Endothelial cell of umbilical vein (primary cell): ENCODE data around the gene ZP1. TPM values are rescaled to one million over a fixed set of nuclear protein-coding genes. Genes with fewer than 3 reads are reported as not detected.

Experiments
- BruUV-seq: library from RNA; stranded (reverse); fragments of 400-500 nt; replicated peaks from 2 replicates; lab custom pipeline; 2021; lab: Mats Ljungman, UMichigan
- CTCF ChIA-PET: fragments of 300-600, 350-600 bp; sonication (Branson Sonifier 250); formaldehyde crosslinking; loops from one replicate; lab custom pipeline; 2021; ENCODE audit warnings: antibody characterized with exemption, inconsistent platforms; lab: Charles Lee
- POLR2A ChIA-PET: fragments of 300-600, 350-600 bp; sonication (Branson Sonifier 250); formaldehyde crosslinking; loops from one replicate; lab custom pipeline; 2021; ENCODE audit warnings: antibody characterized with exemption, inconsistent platforms; lab: Charles Lee
- DNase-seq: peaks from one replicate; pipeline ENCODE4 v3.0.0-alpha.2; 2011; ENCODE audit warnings: low read depth, low spot score
- FAIRE-seq: peaks from 2 replicates; lab custom pipeline; 2011; peaks lifted over from hg19 to GRCh38; lab: Jason Lieb, UNC
- H2AFZ ChIP-seq: 2 replicates; pipeline ENCODE4 v1.6.0; 2012; ENCODE audit warnings: low read depth, low read length, control low read depth, inconsistent platforms
- H3K27ac ChIP-seq: 2 replicates; pipeline ENCODE4 v1.5.1; 2011; ENCODE audit warnings: low read depth, mild to moderate bottlenecking, control low read depth, low read length, moderate library complexity; ENCODE audit not compliant: insufficient read depth
- H3K27me3 ChIP-seq, 2 experiments: 2 replicates each; pipeline versions ENCODE4 v1.6.0 to v1.6.1; 2011; ENCODE audit warnings: low read length in 2 of 2, mixed read lengths in 1 of 2; ENCODE audit not compliant: control insufficient read depth in 2 of 2, insufficient read depth in 2 of 2
- H3K36me3 ChIP-seq, 2 experiments: 2 replicates in 1 of 2; 3 replicates in 1 of 2; pipeline ENCODE4 v1.5.1; 2011; ENCODE audit warnings: low read length in 2 of 2, mild to moderate bottlenecking in 1 of 2, moderate library complexity in 1 of 2; ENCODE audit not compliant: control insufficient read depth in 2 of 2, insufficient read depth in 2 of 2; ENCODE audit errors: extremely low read depth in 1 of 2
- H3K4me1 ChIP-seq: 3 replicates; pipeline ENCODE4 v1.5.1; 2011; ENCODE audit warnings: mild to moderate bottlenecking, low read length; ENCODE audit not compliant: control insufficient read depth, insufficient read depth; ENCODE audit errors: extremely low read depth
- H3K4me2 ChIP-seq: 2 replicates; pipeline ENCODE4 v1.6.1; 2011; ENCODE audit warnings: low read length, control low read depth, mixed read lengths; ENCODE audit not compliant: insufficient read depth
- H3K4me3 ChIP-seq, 3 experiments: fragments of 200-600 bp in 1 of 3; sonication (generic), shearing (Covaris generic) in 1 of 3; replicated peaks in 1 of 3; 2 replicates each; pipeline ENCODE4 v1.5.1; 2011 to 2016; ENCODE audit warnings: control low read depth in 3 of 3, low read length in 3 of 3, mild to moderate bottlenecking in 2 of 3, inconsistent platforms in 1 of 3, low read depth in 1 of 3, moderate library complexity in 1 of 3; ENCODE audit not compliant: insufficient read depth in 1 of 3
- H3K79me2 ChIP-seq: 2 replicates; pipeline ENCODE4 v1.6.0; 2012; ENCODE audit warnings: low read length, inconsistent platforms; ENCODE audit not compliant: control insufficient read depth, insufficient read depth
- H3K9ac ChIP-seq: replicated peaks from 2 replicates; pipeline ENCODE3; 2011; ENCODE audit warnings: low read length, control low read depth; ENCODE audit not compliant: insufficient read depth; ENCODE audit errors: extremely low read depth
- H3K9me1 ChIP-seq: replicated peaks from 3 replicates; pipeline ENCODE4 v1.6.0; 2011; ENCODE audit warnings: mild to moderate bottlenecking, low read length; ENCODE audit not compliant: control insufficient read depth, insufficient read depth; ENCODE audit errors: extremely low read depth
- H3K9me3 ChIP-seq: replicated peaks from 2 replicates; pipeline ENCODE4 v1.5.1; 2012; ENCODE audit warnings: low read length, inconsistent platforms; ENCODE audit not compliant: control insufficient read depth, insufficient read depth
- H4K20me1 ChIP-seq: replicated peaks from 2 replicates; pipeline ENCODE3; 2011; ENCODE audit warnings: mild to moderate bottlenecking, low read length; ENCODE audit not compliant: control insufficient read depth, insufficient read depth; ENCODE audit errors: extremely low read depth
- CTCF ChIP-seq, 2 donors: IDR thresholded peaks; 1 replicate in 1 of 2; 2 replicates in 1 of 2; pipeline ENCODE4 v1.5.1; 2011; ENCODE audit warnings: low read length in 2 of 2, mild to moderate bottlenecking in 2 of 2, moderate library complexity in 2 of 2, control low read depth in 1 of 2, inconsistent platforms in 1 of 2, low read depth in 1 of 2; ENCODE audit not compliant: insufficient read depth in 1 of 2; ENCODE audit errors: extremely low read depth in 1 of 2
- EZH2 ChIP-seq: IDR thresholded peaks from 2 replicates; pipeline ENCODE4 v1.6.1; 2012; ENCODE audit warnings: borderline replicate concordance, low read depth, mild to moderate bottlenecking, moderate library complexity, low read length, inconsistent platforms; ENCODE audit not compliant: severe bottlenecking
- FOS ChIP-seq: IDR thresholded peaks from 2 replicates; pipeline ENCODE4 v1.6.1; 2011; ENCODE audit warnings: mild to moderate bottlenecking, low read length, moderate library complexity, borderline replicate concordance; ENCODE audit not compliant: insufficient read depth
- GATA2 ChIP-seq: IDR thresholded peaks from 2 replicates; pipeline ENCODE4 v1.7.0; 2011; ENCODE audit warnings: low read depth, mild to moderate bottlenecking, moderate library complexity, mixed read lengths, low read length; ENCODE audit not compliant: insufficient read length, insufficient read depth
- JUN ChIP-seq: IDR thresholded peaks from 2 replicates; pipeline ENCODE4 v1.6.1; 2011; ENCODE audit warnings: borderline replicate concordance, low read depth; ENCODE audit not compliant: insufficient read length, insufficient read depth
- MAX ChIP-seq: IDR thresholded peaks from 2 replicates; pipeline ENCODE4 v1.6.1; 2011; ENCODE audit not compliant: insufficient read depth, insufficient read length
- MYC ChIP-seq: IDR thresholded peaks from one replicate; pipeline ENCODE4 v1.6.1; 2011; ENCODE audit warnings: mild to moderate bottlenecking, low read depth, low read length
- POLR2A ChIP-seq: IDR thresholded peaks from 2 replicates; pipeline ENCODE4 v1.6.1; 2012; ENCODE audit warnings: low read depth, mild to moderate bottlenecking, control low read depth, low read length
- POLR2AphosphoS5 ChIP-seq: IDR thresholded peaks from 2 replicates; pipeline ENCODE4 v1.6.1; 2012; ENCODE audit warnings: low read depth, mild to moderate bottlenecking, control low read depth, low read length, moderate library complexity; ENCODE audit not compliant: insufficient read depth
- dilution Hi-C: fragments of 300-500 bp; cut with MboI; formaldehyde crosslinking; loops from one replicate; pipeline ENCODE4 v1.15.0; 2019; ENCODE audit warnings: low sequenced_read_pairs; ENCODE audit not compliant: extremely low pct_ligation_motif_present
- intact Hi-C: fragments of 100-400 bp; cut with micrococcal nuclease; formaldehyde crosslinking; loops from one replicate; pipeline ENCODE4 v1.10.0; 2022
- polyA plus RNA-seq, 4 experiments: library from polyadenylated mRNA; depleted of rRNA in 3 of 4; stranded (reverse) in 3 of 4; unstranded in 1 of 4; fragments of >200 nt; gene quantifications; 2 replicates each; pipeline versions ENCODE4 v1.2.1 to v1.2.3, GENCODE V29; 2011 to 2012; ENCODE audit warnings: missing spikeins in 1 of 4
- total RNA-seq: library from RNA; stranded (reverse); gene quantifications from 2 replicates; pipeline ENCODE4 v1.2.3, GENCODE V29; 2021

Gene ZP1
- total and polyA plus RNA-seq, 2 donors (not counting 3 experiments of a cell fraction or from before 2014, with no cell fraction given), result not detected

GRCh38 chr11:60880643-60881282, 13.4 kb downstream of the ZP1 start:
- no peak overlapping the region for H2AFZ ChIP-seq
- no peak overlapping the region for H3K9ac ChIP-seq
- POLR2A ChIA-PET, result no interaction called here
- CTCF ChIA-PET, result interaction anchor here (1.6 to 3.2 kb wide), 2 partner anchors 19 to 50 kb away, joined by 7 to 18 read pairs; no protein-coding TSS in a partner anchor
- no peaks in the 10 kb centered on the region for H3K36me3 ChIP-seq
- no peak overlapping the region for H3K4me3 ChIP-seq
- no peaks in the 10 kb centered on the region for H3K79me2 ChIP-seq
- no peak for FAIRE-seq
- no peaks in the 10 kb centered on the region for H3K4me1 ChIP-seq
- H4K20me1 ChIP-seq, result no peaks in the 10 kb centered on the region
- BruUV-seq, result no TSS peak
- H3K27ac ChIP-seq, result no peak overlapping the region
- TF ChIP-seq GATA2, result no peak
- no peak for TF ChIP-seq POLR2AphosphoS5
- TF ChIP-seq MYC, result no peak
- no peak for TF ChIP-seq POLR2A
- TF ChIP-seq EZH2, result no peak
- TF ChIP-seq CTCF (IDR thresholded peaks at IDR 0.05; ENCODE audit: extremely low read depth in 1 of 2, insufficient read depth in 1 of 2, low read depth in 1 of 2, low read length in 2 of 2), result no peak
- no peak for TF ChIP-seq JUN
- TF ChIP-seq MAX, result no peak
- no peak for TF ChIP-seq FOS
- DNase-seq, result no peak
- no peaks in the 10 kb centered on the region for H3K27me3 ChIP-seq
- H3K9me1 ChIP-seq, result no peaks in the 10 kb centered on the region
- dilution Hi-C loops (no loop called here), intact Hi-C loops (no loop called here)
- H3K9me3 ChIP-seq, result no peaks in the 10 kb centered on the region
- H3K4me2 ChIP-seq, result no peak overlapping the region
